ENCODE results near the gene SLC9A2. TPM values are rescaled to one million over a fixed set of nuclear protein-coding genes. Genes with fewer than 3 reads are reported as not detected.

The SLC9A2 gene
- total and polyA plus RNA-seq, 4 donors: 0.88 TPM; not detected in 3

DNA sequence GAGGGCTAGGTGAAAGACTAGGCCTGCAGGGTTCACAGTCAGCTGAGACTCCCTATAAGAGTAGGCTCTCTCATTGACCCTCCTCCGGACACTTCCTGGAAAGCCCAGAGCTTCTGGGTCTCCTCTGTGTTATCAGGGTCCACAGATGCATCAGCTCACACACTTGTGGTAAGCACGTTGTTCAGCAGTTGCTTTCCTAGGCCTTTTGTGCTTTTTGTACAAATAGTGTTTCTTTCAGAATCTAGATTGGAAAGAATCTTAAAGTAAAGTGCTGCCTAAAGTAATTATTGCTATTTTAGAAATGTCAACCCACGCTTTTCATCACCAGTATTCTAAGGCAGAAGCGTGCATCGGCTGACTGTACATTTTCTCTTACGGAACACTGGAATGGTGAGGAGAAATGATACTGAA, 15.5 kb downstream of the SLC9A2 start:
- H3K4me1 ChIP-seq (ENCODE audit: control insufficient read depth in 1 of 2, insufficient read depth in 2 of 2, low read length in 2 of 2): no peaks in the 10 kb centered on the region
- no peak overlapping the region for H3K27ac ChIP-seq (ENCODE audit: low read depth in 1 of 2, low read length in 2 of 2)
- DNase-seq (no peak), ATAC-seq (ENCODE audit: low FRiP score) (no peak)
- 82 to 89% methylated on average over 6 of the region's 6 CpGs for WGBS, 2 donors
- H3K27me3 ChIP-seq (ENCODE audit: control insufficient read depth in 1 of 2, insufficient read depth in 2 of 2, low read length in 1 of 2): no peaks in the 10 kb centered on the region
- no peaks in the 10 kb centered on the region for H3K36me3 ChIP-seq (ENCODE audit: control insufficient read depth in 1 of 2, insufficient read depth in 2 of 2, low read length in 1 of 2)
- no peak overlapping the region for H3K4me3 ChIP-seq (ENCODE audit: low read length in 2 of 2)
- no peaks in the 10 kb centered on the region for H3K9me3 ChIP-seq (ENCODE audit: control insufficient read depth, low read length)
- intact Hi-C loops (cut with DNase I): no loop called here

DNA sequence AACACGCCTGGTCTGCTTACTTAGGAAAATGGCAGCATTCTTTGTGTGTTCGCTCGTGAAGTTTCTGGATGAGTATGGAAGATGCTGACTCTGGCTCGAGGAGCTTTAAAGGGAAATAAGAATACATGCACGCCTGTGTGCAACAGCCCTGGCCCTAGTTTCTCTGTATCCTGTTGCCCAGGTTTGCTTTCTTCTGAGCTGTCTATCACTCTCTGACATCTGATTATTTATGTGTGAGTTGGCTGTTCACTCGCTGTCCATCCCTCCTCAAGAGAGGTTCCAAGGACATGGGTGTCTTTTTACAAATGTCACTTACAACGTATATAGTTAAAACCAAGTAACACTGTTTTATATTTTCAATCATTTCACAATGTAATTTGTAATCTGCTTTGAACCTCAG, 16.0 kb downstream of the SLC9A2 start:
- H3K27me3 ChIP-seq (ENCODE audit: control insufficient read depth in 1 of 2, insufficient read depth in 2 of 2, low read length in 1 of 2): no peaks in the 10 kb centered on the region
- ATAC-seq (ENCODE audit: low FRiP score): no peak
- 88 to 91% methylated on average over 7 of the region's 7 CpGs for WGBS, 2 donors
- no peak overlapping the region for H3K27ac ChIP-seq (ENCODE audit: low read depth in 1 of 2, low read length in 2 of 2)
- no peaks in the 10 kb centered on the region for H3K36me3 ChIP-seq (ENCODE audit: control insufficient read depth in 1 of 2, insufficient read depth in 2 of 2, low read length in 1 of 2)
- H3K4me3 ChIP-seq (ENCODE audit: low read length in 2 of 2): no peak overlapping the region
- DNase-seq: no peak
- H3K9me3 ChIP-seq (ENCODE audit: control insufficient read depth, low read length): no peaks in the 10 kb centered on the region
- H3K4me1 ChIP-seq (ENCODE audit: control insufficient read depth in 1 of 2, insufficient read depth in 2 of 2, low read length in 2 of 2): no peaks in the 10 kb centered on the region
- intact Hi-C loops (cut with DNase I): no loop called here

DNA sequence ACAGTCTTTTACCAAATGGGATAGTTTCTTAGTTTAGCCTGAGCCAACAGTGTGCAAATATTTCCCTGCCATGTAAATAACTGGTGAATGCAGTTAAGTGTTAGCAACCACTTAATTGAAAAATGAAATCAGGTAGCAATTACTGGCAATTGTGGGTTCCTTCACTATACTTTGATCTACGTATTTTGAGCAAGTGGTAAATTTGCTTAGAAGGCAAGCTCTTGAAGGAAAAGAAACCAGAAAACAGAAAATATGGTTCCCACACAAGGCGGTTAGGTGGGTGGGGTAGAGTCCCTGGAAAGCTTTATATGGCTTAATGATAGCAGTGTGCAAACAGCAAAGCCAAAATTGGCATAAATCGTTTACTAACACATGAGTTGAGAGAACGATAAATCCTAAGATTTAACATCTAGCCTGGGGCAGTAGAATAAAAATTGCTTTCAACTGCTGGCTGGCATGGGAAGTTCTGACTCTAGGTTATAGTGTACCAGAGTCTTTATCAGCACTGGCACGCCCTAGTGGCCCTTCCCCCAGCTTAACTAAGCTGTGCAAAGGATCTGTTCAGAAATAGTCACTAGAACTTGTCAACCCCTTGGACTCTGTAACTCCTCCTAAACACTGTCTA, 17.0 kb downstream of the SLC9A2 start:
- no peaks in the 10 kb centered on the region for H3K9me3 ChIP-seq (ENCODE audit: control insufficient read depth, low read length)
- WGBS, 2 donors: 68 to 72% methylated on average over 5 of the region's 5 CpGs
- H3K4me1 ChIP-seq (ENCODE audit: control insufficient read depth in 1 of 2, insufficient read depth in 2 of 2, low read length in 2 of 2): no peaks in the 10 kb centered on the region
- ATAC-seq (ENCODE audit: low FRiP score): no peak
- intact Hi-C loops (cut with DNase I): no loop called here
- H3K4me3 ChIP-seq (ENCODE audit: low read length in 2 of 2): no peak overlapping the region
- H3K27ac ChIP-seq (ENCODE audit: low read depth in 1 of 2, low read length in 2 of 2): no peak overlapping the region
- no peak for DNase-seq
- H3K36me3 ChIP-seq (ENCODE audit: control insufficient read depth in 1 of 2, insufficient read depth in 2 of 2, low read length in 1 of 2): no peaks in the 10 kb centered on the region
- no peaks in the 10 kb centered on the region for H3K27me3 ChIP-seq (ENCODE audit: control insufficient read depth in 1 of 2, insufficient read depth in 2 of 2, low read length in 1 of 2)

DNA sequence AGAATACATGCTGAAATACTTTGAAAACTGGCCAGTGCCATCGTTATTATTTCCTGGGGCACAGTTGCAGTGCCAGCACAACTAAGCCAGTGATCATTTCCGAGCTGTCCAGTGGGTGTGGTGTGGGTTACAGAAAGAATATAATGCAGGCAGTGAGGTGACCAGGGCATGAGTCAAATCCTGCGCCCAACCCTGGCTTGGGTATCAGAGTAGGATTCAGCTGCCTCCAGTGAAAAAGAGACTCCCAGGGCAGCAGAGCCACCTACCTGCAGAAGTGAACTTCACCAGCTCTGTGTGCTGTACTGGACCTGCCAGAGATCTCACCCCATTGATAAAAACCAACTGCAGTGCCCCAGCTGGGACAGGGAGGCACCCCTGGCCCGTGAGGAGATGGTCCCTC, 18.0 kb downstream of the SLC9A2 start:
- no peak overlapping the region for H3K27ac ChIP-seq (ENCODE audit: low read depth in 1 of 2, low read length in 2 of 2)
- 70 to 71% methylated on average over 4 of the region's 4 CpGs for WGBS, 2 donors

DNA sequence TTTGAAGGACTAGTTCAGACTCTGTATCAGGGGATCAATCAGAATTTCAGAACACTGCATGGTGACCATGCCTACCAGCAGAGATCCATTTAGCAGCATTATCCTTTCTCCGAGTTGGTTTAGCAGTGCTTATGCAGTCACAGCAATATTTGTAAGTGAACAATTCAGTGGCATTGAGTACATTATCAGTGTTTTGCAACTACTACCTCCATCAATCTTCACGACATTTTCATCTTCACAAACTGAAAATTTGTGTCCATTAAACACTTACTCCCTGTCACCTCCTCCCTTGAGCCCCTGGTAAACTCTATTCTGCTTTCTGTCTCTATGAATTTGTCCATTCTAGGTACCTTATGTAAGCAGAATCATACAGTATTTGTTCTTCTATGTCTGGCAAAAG, 20.1 kb downstream of the SLC9A2 start:
- Histone ChIP-seq H3K36me3 (ENCODE audit: control insufficient read depth in 1 of 2, insufficient read depth in 2 of 2, low read length in 1 of 2) (no peaks in the 10 kb centered on the region), H3K27ac (ENCODE audit: low read depth in 1 of 2, low read length in 2 of 2) (no peak overlapping the region), H3K4me1 (ENCODE audit: control insufficient read depth in 1 of 2, insufficient read depth in 2 of 2, low read length in 2 of 2) (no peaks in the 10 kb centered on the region), H3K27me3 (ENCODE audit: control insufficient read depth in 1 of 2, insufficient read depth in 2 of 2, low read length in 1 of 2) (no peaks in the 10 kb centered on the region), H3K9me3 (ENCODE audit: control insufficient read depth, low read length) (no peaks in the 10 kb centered on the region), H3K4me3 (ENCODE audit: low read length in 2 of 2) (no peak overlapping the region)
- ATAC-seq (ENCODE audit: low FRiP score): no peak
- no peak for DNase-seq
- 67 to 80% methylated on average over 2 of the region's 2 CpGs for WGBS, 2 donors
- intact Hi-C loops (cut with DNase I): no loop called here

More for the DNA sequence above, 18.0 kb downstream of the SLC9A2 start:
- H3K27me3 ChIP-seq (ENCODE audit: control insufficient read depth in 1 of 2, insufficient read depth in 2 of 2, low read length in 1 of 2): no peaks in the 10 kb centered on the region
- DNase-seq (no peak), ATAC-seq (ENCODE audit: low FRiP score) (no peak)
- no peaks in the 10 kb centered on the region for H3K4me1 ChIP-seq (ENCODE audit: control insufficient read depth in 1 of 2, insufficient read depth in 2 of 2, low read length in 2 of 2)
- intact Hi-C loops (cut with DNase I): no loop called here
- H3K36me3 ChIP-seq (ENCODE audit: control insufficient read depth in 1 of 2, insufficient read depth in 2 of 2, low read length in 1 of 2): no peaks in the 10 kb centered on the region
- no peaks in the 10 kb centered on the region for H3K9me3 ChIP-seq (ENCODE audit: control insufficient read depth, low read length)
- H3K4me3 ChIP-seq (ENCODE audit: low read length in 2 of 2): no peak overlapping the region

DNA sequence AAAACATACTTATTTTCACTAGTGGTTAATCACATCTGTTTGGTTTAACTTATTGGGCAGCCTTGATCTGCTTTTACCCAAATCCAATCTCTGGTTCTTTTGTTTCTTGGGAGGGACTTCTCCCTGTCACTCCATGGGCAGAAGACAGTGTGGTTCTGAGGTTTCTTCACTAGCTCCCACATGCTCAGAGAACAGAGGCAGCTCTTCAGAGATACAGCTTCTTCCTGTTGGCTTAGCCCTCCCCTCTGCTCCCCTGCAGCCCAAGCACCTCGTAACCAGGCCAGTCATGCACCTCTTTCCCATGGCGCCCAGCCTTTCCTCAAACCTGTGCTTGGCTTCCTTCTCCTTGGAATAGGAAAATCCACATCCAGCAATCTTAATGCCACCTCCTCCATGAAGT, 32.8 kb downstream of the SLC9A2 start:
- ATAC-seq (ENCODE audit: low FRiP score) (no peak), DNase-seq (no peak)
- Histone ChIP-seq H3K36me3 (ENCODE audit: control insufficient read depth in 1 of 2, insufficient read depth in 2 of 2, low read length in 1 of 2) (no peaks in the 10 kb centered on the region), H3K4me3 (ENCODE audit: low read length in 2 of 2) (no peak overlapping the region), H3K4me1 (ENCODE audit: control insufficient read depth in 1 of 2, insufficient read depth in 2 of 2, low read length in 2 of 2) (no peaks in the 10 kb centered on the region), H3K9me3 (ENCODE audit: control insufficient read depth, low read length) (peaks cover 1% of the 10 kb centered on the region), H3K27me3 (ENCODE audit: control insufficient read depth in 1 of 2, insufficient read depth in 2 of 2, low read length in 1 of 2) (no peaks in the 10 kb centered on the region), H3K27ac (ENCODE audit: low read depth in 1 of 2, low read length in 2 of 2) (no peak overlapping the region)
- 71 to 72% methylated on average over 2 of the region's 2 CpGs for WGBS, 2 donors
- intact Hi-C loops (cut with DNase I): no loop called here

DNA sequence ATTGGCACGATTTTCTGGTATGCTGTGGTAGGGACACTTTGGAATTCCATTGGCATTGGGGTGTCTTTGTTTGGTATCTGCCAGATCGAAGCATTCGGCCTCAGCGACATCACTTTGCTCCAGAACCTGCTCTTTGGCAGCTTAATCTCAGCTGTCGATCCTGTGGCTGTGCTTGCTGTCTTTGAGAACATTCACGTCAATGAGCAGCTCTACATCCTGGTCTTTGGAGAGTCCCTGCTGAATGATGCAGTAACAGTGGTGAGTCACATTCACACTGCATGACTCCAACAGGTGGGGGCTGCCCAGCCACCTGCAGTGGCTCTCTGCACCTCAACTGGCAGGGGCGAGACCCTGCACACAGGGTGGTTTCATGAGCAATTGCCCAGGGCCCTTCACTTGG, 38.4 kb downstream of the SLC9A2 start:
- no peaks in the 10 kb centered on the region for H3K4me1 ChIP-seq (ENCODE audit: control insufficient read depth in 1 of 2, insufficient read depth in 2 of 2, low read length in 2 of 2)
- no peaks in the 10 kb centered on the region for H3K9me3 ChIP-seq (ENCODE audit: control insufficient read depth, low read length)
- 87 to 93% methylated on average over 7 of the region's 7 CpGs for WGBS, 2 donors
- intact Hi-C loops (cut with DNase I): no loop called here
- no peak for DNase-seq
- no peak overlapping the region for H3K4me3 ChIP-seq (ENCODE audit: low read length in 2 of 2)
- H3K36me3 ChIP-seq (ENCODE audit: control insufficient read depth in 1 of 2, insufficient read depth in 2 of 2, low read length in 1 of 2): no peaks in the 10 kb centered on the region
- no peaks in the 10 kb centered on the region for H3K27me3 ChIP-seq (ENCODE audit: control insufficient read depth in 1 of 2, insufficient read depth in 2 of 2, low read length in 1 of 2)
- no peak for ATAC-seq (ENCODE audit: low FRiP score)
- no peak overlapping the region for H3K27ac ChIP-seq (ENCODE audit: low read depth in 1 of 2, low read length in 2 of 2)

DNA sequence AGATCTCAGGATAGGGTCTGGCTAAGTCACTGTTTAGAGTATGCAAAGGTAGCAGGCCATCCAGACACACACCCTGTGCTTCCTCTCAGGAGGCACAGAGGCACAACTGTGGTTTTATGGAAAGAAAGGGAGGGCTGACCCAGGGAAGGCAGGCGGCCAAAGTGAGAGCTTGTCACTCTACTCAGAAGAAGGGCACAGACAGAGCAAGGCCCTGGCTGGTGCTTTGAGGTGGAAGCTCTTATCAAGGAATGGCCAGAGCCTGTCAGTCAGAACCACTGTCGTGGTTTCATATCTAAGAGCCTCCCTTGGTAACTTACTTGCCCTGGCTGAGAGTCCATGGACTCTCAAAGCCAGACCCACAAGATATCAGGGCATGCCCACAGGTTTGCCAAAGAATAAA, 40.7 kb downstream of the SLC9A2 start:
- H3K27ac ChIP-seq (ENCODE audit: low read depth in 1 of 2, low read length in 2 of 2): no peak overlapping the region
- intact Hi-C loops (cut with DNase I): no loop called here
- no peaks in the 10 kb centered on the region for H3K27me3 ChIP-seq (ENCODE audit: control insufficient read depth in 1 of 2, insufficient read depth in 2 of 2, low read length in 1 of 2)
- H3K4me1 ChIP-seq (ENCODE audit: control insufficient read depth in 1 of 2, insufficient read depth in 2 of 2, low read length in 2 of 2): no peaks in the 10 kb centered on the region
- no peak for DNase-seq
- ATAC-seq (ENCODE audit: low FRiP score): no peak
- WGBS, 2 donors: 73 to 79% methylated on average over 2 of the region's 2 CpGs
- H3K9me3 ChIP-seq (ENCODE audit: control insufficient read depth, low read length): no peaks in the 10 kb centered on the region
- no peak overlapping the region for H3K4me3 ChIP-seq (ENCODE audit: low read length in 2 of 2)
- H3K36me3 ChIP-seq (ENCODE audit: control insufficient read depth in 1 of 2, insufficient read depth in 2 of 2, low read length in 1 of 2): no peaks in the 10 kb centered on the region

DNA sequence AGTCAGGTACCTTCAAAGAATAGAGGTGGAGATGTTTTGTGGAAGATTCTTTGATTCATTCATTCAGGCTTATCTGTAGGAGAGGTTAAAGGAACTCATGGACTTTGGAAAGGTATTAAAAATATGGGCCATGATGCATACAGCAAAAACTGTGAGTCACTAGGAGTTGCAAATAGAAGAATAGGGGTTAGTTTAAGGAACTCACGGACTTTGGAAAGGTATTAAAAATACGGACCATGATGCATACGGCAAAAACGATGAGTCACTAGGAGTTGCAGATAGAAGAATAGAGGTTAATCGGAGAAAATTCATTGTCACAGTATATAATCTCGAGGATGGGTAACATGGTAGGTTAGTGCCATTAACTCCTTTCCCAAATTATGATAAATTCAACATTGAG, 41.2 kb downstream of the SLC9A2 start:
- Histone ChIP-seq H3K9me3 (ENCODE audit: control insufficient read depth, low read length) (no peaks in the 10 kb centered on the region), H3K4me1 (ENCODE audit: control insufficient read depth in 1 of 2, insufficient read depth in 2 of 2, low read length in 2 of 2) (no peaks in the 10 kb centered on the region), H3K27me3 (ENCODE audit: control insufficient read depth in 1 of 2, insufficient read depth in 2 of 2, low read length in 1 of 2) (no peaks in the 10 kb centered on the region), H3K4me3 (ENCODE audit: low read length in 2 of 2) (no peak overlapping the region), H3K36me3 (ENCODE audit: control insufficient read depth in 1 of 2, insufficient read depth in 2 of 2, low read length in 1 of 2) (no peaks in the 10 kb centered on the region), H3K27ac (ENCODE audit: low read depth in 1 of 2, low read length in 2 of 2) (no peak overlapping the region)
- DNase-seq: no peak
- intact Hi-C loops (cut with DNase I): no loop called here
- WGBS, 2 donors: 88 to 94% methylated on average over 6 of the region's 6 CpGs
- no peak for ATAC-seq (ENCODE audit: low FRiP score)
